GM23248 (cell line): ENCODE data around the gene HEATR5A. TPM values are rescaled to one million over a fixed set of nuclear protein-coding genes. Genes with fewer than 3 reads are reported as not detected.

ENCODE experiments used
- DNase-seq: peaks from one replicate; pipeline ENCODE4 v3.0.0-alpha.2; 2015
- H2AFZ ChIP-seq: fragments of 200-600 bp; sonication (generic); 2 replicates; pipeline ENCODE4 v1.6.1; 2016; ENCODE audit warnings: antibody characterized with exemption
- H3F3A ChIP-seq: fragments of 200-600 bp; sonication (generic); 2 replicates; pipeline ENCODE4 v1.6.1; 2016; ENCODE audit warnings: mild to moderate bottlenecking, antibody characterized with exemption, mixed run types; ENCODE audit not compliant: insufficient read depth
- H3K27ac ChIP-seq: fragments of 200-600 bp; sonication (generic); 2 replicates; pipeline ENCODE4 v1.5.1; 2016; ENCODE audit warnings: mild to moderate bottlenecking
- H3K27me3 ChIP-seq: fragments of 200-600 bp; sonication (generic); replicated peaks from 2 replicates; pipeline ENCODE4 v1.6.1; 2016; ENCODE audit warnings: mild to moderate bottlenecking; ENCODE audit not compliant: insufficient read depth
- H3K36me3 ChIP-seq: fragments of 200-600 bp; sonication (generic); 2 replicates; pipeline ENCODE4 v1.6.1; 2016; ENCODE audit warnings: low read depth, mild to moderate bottlenecking
- H3K4me1 ChIP-seq: fragments of 200-600 bp; sonication (generic); 2 replicates; pipeline ENCODE4 v1.6.1; 2016; ENCODE audit warnings: mild to moderate bottlenecking; ENCODE audit not compliant: insufficient read depth
- H3K4me2 ChIP-seq: fragments of 200-600 bp; sonication (generic); one replicate; pipeline ENCODE4 v1.6.1; 2016; ENCODE audit warnings: mild to moderate bottlenecking; ENCODE audit not compliant: unreplicated experiment
- H3K4me3 ChIP-seq: fragments of 200-600 bp; sonication (generic); 2 replicates; pipeline ENCODE4 v1.5.1; 2016; ENCODE audit warnings: mild to moderate bottlenecking
- H3K79me2 ChIP-seq: fragments of 200-600 bp; sonication (generic); 2 replicates; pipeline ENCODE4 v1.6.1; 2016; ENCODE audit warnings: mild to moderate bottlenecking; ENCODE audit not compliant: insufficient read depth
- H3K9ac ChIP-seq: fragments of 200-600 bp; sonication (generic); 2 replicates; pipeline ENCODE4 v1.6.1; 2016; ENCODE audit warnings: mild to moderate bottlenecking
- H3K9me2 ChIP-seq: fragments of 200-600 bp; sonication (generic); 2 replicates; pipeline ENCODE4 v1.6.1; 2016; ENCODE audit warnings: mixed run types, mild to moderate bottlenecking, moderate library complexity; ENCODE audit not compliant: insufficient read depth
- H3K9me3 ChIP-seq: fragments of 200-600 bp; sonication (generic); one replicate; pipeline ENCODE4 v1.6.1; 2017; ENCODE audit warnings: low read depth
- H4K20me1 ChIP-seq: fragments of 200-600 bp; sonication (generic); 2 replicates; pipeline ENCODE4 v1.6.0; 2016; ENCODE audit not compliant: insufficient read depth
- EZH2 ChIP-seq: fragments of 200-600 bp; sonication (generic); IDR thresholded peaks from 2 replicates; pipeline ENCODE4 v1.6.1; 2018; ENCODE audit warnings: antibody characterized with exemption, mild to moderate bottlenecking; ENCODE audit not compliant: insufficient read depth, poor library complexity, severe bottlenecking
- EZH2phosphoT487 ChIP-seq: fragments of 200-600 bp; sonication (generic); IDR thresholded peaks from 2 replicates; pipeline ENCODE4 v1.6.1; 2018; ENCODE audit warnings: antibody characterized with exemption, moderate library complexity, mild to moderate bottlenecking, low read depth; ENCODE audit not compliant: insufficient read depth
- WGBS, 2 experiments: methylation state at CpG; one replicate each; pipeline ENCODE4 v1.1.6; 2015 to 2017; ENCODE audit warnings: low lambda C conversion rate in 2 of 2, low coverage in 1 of 2; ENCODE audit errors: missing lambda C conversion rate in 2 of 2; 5-methylcytosine and 5-hydroxymethylcytosine counted together
- in situ Hi-C: fragments of 300-500 bp; cut with MboI; formaldehyde crosslinking; loops from 2 replicates; pipeline ENCODE4 v1.15.0; 2020
- polyA plus RNA-seq: library from polyadenylated mRNA; unstranded; fragments of >200 nt; fragmentation: Nextera tagmentation; extraction: Ambion mirVana; gene quantifications from 2 replicates; pipeline ENCODE4 v1.2.1, GENCODE V29; 2016
- total RNA-seq: library from RNA; depleted of rRNA; stranded (reverse); fragments of >200 nt; shearing (Covaris generic); gene quantifications from 2 replicates; pipeline ENCODE4 v1.2.3, GENCODE V29; 2014

Gene HEATR5A
- total and polyA plus RNA-seq, 2 experiments from 2014 or later = 49.1 to 70.3 TPM

DNA sequence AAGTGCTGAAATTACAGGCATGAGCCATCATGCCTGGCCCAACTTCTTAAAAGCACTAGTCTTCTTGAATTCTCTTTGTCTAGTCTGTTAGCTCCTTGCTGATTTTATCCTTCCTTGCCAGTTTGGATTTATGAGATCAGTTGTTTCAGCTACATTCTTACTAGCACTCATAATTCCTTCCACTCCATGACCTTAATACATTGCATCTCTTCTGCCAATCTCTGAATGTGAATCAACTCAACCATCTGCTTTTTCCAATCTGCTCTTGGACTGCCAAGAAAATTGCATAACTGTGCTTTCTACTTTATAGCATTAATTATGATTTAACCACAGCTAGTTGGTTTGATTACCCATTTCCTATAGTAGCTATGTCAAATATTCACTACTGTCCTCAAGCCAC, 14.9 kb upstream of the HEATR5A start:
- Histone ChIP-seq H3K27me3 (no peaks in the 10 kb centered on the region), H3K27ac (peak overlapping the region; percentile 67), H3K9ac (no peak overlapping the region), H3K9me3 (no peaks in the 10 kb centered on the region), H3K36me3 (0 out of 2 replicates have a peak, but pooled peaks cover 5% of the 10 kb centered on the region), H3K4me2 (peak overlapping the region; percentile 34), H2AFZ (no peak overlapping the region), H3K79me2 (no peaks in the 10 kb centered on the region), H3K4me3 (no peak overlapping the region), H3K4me1 (peaks cover 40% of the 10 kb centered on the region), H3F3A (peaks cover 24% of the 10 kb centered on the region), H3K9me2 (no peaks in the 10 kb centered on the region), H4K20me1 (no peaks in the 10 kb centered on the region)
- DNase-seq = peak; percentile 86
- TF ChIP-seq EZH2phosphoT487 (peak; percentile 64; the same call in 1 of the 2 replicates), EZH2 (no peak)
- in situ Hi-C loops = no loop called here

DNA sequence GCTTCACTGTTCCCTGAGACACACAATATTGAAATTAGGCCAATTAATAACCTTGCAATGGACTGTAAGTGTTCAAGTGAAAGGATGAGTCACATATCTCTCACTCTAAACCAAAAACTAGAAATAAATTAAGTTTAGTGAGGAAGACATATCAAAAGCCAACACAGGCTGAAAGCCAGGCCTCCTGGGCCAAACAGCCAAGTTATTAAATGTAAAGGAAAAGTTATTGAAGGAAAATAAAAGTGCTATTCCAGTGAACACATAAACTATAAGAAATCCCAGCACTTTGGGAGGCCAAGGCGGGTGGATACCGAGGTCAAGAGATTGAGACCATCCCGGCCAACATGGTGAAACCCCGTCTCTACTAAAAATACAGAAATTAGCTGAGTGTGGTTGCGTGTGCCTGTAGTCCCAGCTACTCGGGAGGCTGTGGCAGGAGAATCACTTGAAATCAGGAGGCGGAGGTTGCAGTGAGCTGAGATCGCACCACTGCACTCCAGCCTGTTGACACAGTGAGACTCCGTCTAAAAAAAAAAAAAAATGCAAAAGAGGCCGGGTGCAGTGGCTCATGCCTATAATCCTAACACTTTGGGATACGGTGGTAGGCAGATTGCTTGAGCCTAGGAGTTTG, 10.4 kb upstream of the HEATR5A start:
- 96 to 97% methylated on average over 11 of the region's 11 CpGs for WGBS, 2 experiments
- H2AFZ ChIP-seq = no peak overlapping the region
- H3K27me3 ChIP-seq = no peaks in the 10 kb centered on the region
- H3K9me2 ChIP-seq = no peaks in the 10 kb centered on the region
- DNase-seq = no peak
- H4K20me1 ChIP-seq = no peaks in the 10 kb centered on the region
- no peak for TF ChIP-seq EZH2phosphoT487
- TF ChIP-seq EZH2 = no peak
- no peak overlapping the region for H3K27ac ChIP-seq
- H3K4me3 ChIP-seq = no peak overlapping the region
- no peak overlapping the region for H3K4me2 ChIP-seq
- no peak overlapping the region for H3K9ac ChIP-seq
- no peaks in the 10 kb centered on the region for H3K9me3 ChIP-seq
- in situ Hi-C loops = no loop called here
- peaks cover 13% of the 10 kb centered on the region for H3F3A ChIP-seq
- H3K4me1 ChIP-seq = peaks cover 18% of the 10 kb centered on the region
- no peaks in the 10 kb centered on the region for H3K79me2 ChIP-seq
- 0 out of 2 replicates have a peak, but pooled peaks cover 5% of the 10 kb centered on the region for H3K36me3 ChIP-seq

- Histone ChIP-seq H3K4me1 (peaks cover 10% of the 10 kb centered on the region), H3K4me2 (no peak overlapping the region), H3K27ac (no peak overlapping the region), H3K36me3 (0 out of 2 replicates have a peak, but pooled peaks cover 5% of the 10 kb centered on the region), H3K9me2 (no peaks in the 10 kb centered on the region), H4K20me1 (no peaks in the 10 kb centered on the region), H2AFZ (no peak overlapping the region), H3K9ac (no peak overlapping the region), H3F3A (peaks cover 3% of the 10 kb centered on the region), H3K27me3 (no peaks in the 10 kb centered on the region), H3K9me3 (no peaks in the 10 kb centered on the region), H3K79me2 (no peaks in the 10 kb centered on the region), H3K4me3 (no peak overlapping the region)
- TF ChIP-seq EZH2 = no peak
- TF ChIP-seq EZH2phosphoT487 = no peak
- in situ Hi-C loops = no loop called here
- no peak for DNase-seq
- WGBS, 2 experiments = 89 to 96% methylated on average over 1 of the region's 1 CpG
These were observed 9.4 kb upstream of the HEATR5A start for GRCh38 chr14:31429791-31430190.

DNA sequence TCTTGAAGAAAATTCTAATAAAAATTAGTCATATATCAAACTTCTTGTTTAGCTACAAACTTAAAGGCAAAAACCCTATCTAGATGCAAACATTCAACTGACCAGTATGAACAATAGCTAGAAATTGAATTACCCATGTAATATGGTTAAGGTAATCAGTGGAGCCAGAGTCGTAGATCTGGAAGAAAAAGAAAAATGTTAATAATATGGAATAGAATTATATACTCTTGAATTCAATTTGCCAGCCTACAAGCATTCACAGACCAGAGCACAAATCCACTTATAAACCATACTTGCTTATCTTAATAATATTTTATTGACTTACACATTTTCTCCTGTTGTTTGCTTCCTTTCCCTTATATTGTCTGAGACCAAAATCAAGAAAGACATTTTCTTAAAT, 7.7 kb upstream of the HEATR5A start:
- H3K79me2 ChIP-seq = no peaks in the 10 kb centered on the region

More for the DNA sequence above, 7.7 kb upstream of the HEATR5A start:
- Histone ChIP-seq H2AFZ (no peak overlapping the region), H3K27me3 (no peaks in the 10 kb centered on the region), H3K4me3 (no peak overlapping the region), H3K36me3 (0 out of 2 replicates have a peak, but pooled peaks cover 5% of the 10 kb centered on the region), H4K20me1 (no peaks in the 10 kb centered on the region), H3K9me3 (no peaks in the 10 kb centered on the region), H3K4me2 (no peak overlapping the region), H3K4me1 (0 out of 2 replicates have a peak, but pooled peaks cover 3% of the 10 kb centered on the region), H3K27ac (no peak overlapping the region), H3K9ac (no peak overlapping the region), H3K9me2 (no peaks in the 10 kb centered on the region), H3F3A (no peaks in the 10 kb centered on the region)
- WGBS, 2 experiments = 88 to 91% methylated on average over 1 of the region's 1 CpG
- in situ Hi-C loops = no loop called here
- no peak for TF ChIP-seq EZH2
- TF ChIP-seq EZH2phosphoT487 = no peak
- no peak for DNase-seq
